Esophagus squamous epithelium (tissue), 5 donors: ENCODE data around the gene CPLX1. TPM values are rescaled to one million over a fixed set of nuclear protein-coding genes. Genes with fewer than 3 reads are reported as not detected.

Experiments
- DNase-seq: peaks from one replicate; lab custom pipeline; 2025; lab: John Stamatoyannopoulos, UW
- H3K27ac ChIP-seq, 4 donors: fragments of 200-600 bp; sonication (generic); one replicate each; pipeline ENCODE4 v1.5.1; 2016 to 2019; ENCODE audit warnings: mild to moderate bottlenecking in 1 of 4
- H3K27me3 ChIP-seq, 4 donors: fragments of 200-600 bp; sonication (generic); 1 replicate in 3 of 4; 2 replicates in 1 of 4; pipeline versions ENCODE4 v1.5.1 to v1.6.0; 2017 to 2021; ENCODE audit warnings: antibody characterized with exemption in 1 of 4
- H3K36me3 ChIP-seq, 3 donors: fragments of 200-600 bp; sonication (generic); one replicate each; pipeline ENCODE4 v1.5.1; 2016 to 2019
- H3K4me1 ChIP-seq, 3 donors: fragments of 200-600 bp; sonication (generic); one replicate each; pipeline ENCODE4 v1.5.1; 2017 to 2019
- H3K4me3 ChIP-seq, 4 donors: fragments of 200-600 bp; sonication (generic); 1 replicate in 3 of 4; 2 replicates in 1 of 4; pipeline ENCODE4 v1.5.1; 2016 to 2019; ENCODE audit warnings: mild to moderate bottlenecking in 2 of 4, moderate library complexity in 1 of 4
- H3K9me3 ChIP-seq, 3 donors: fragments of 200-600 bp; sonication (generic); one replicate each; pipeline ENCODE4 v1.5.1; 2016 to 2019
- POLR2A ChIP-seq, 4 donors: fragments of 450-650 bp; IDR thresholded peaks; one replicate each; pipeline ENCODE4 v1.6.1; 2017; ENCODE audit warnings: antibody characterized with exemption in 4 of 4, mild to moderate bottlenecking in 4 of 4, moderate library complexity in 3 of 4
- WGBS, 2 donors: methylation state at CpG; one replicate each; pipeline ENCODE4 v1.1.5; 2018; 5-methylcytosine and 5-hydroxymethylcytosine counted together
- intact Hi-C: fragments of 100-400 bp; cut with DNase I; formaldehyde crosslinking; loops from one replicate; pipeline ENCODE4 v1.15.0; 2022
- total RNA-seq, 4 donors: library from RNA; depleted of rRNA; stranded (reverse); fragments of >200 nt; gene quantifications; one replicate each; pipeline ENCODE4 v1.1.0, GENCODE V29; 2016
- TF ChIP-seq, protein P1 (sequence below), 6 experiments: fragments of 450-650 bp in 4 of 6; fragments of 200-600 bp in 2 of 6; sonication (generic) in 2 of 6; IDR thresholded peaks; one replicate each; pipeline ENCODE4 v1.5.1; 2016 to 2019; ENCODE audit warnings: antibody characterized with exemption in 6 of 6, mild to moderate bottlenecking in 4 of 6, moderate library complexity in 4 of 6
- donor health status: DM: yes; HTN: yes; CAD: no.

CPLX1 gene
- total RNA-seq, 4 donors from 2014 or later = 0.44 to 0.57 TPM; not detected in 2

DNA sequence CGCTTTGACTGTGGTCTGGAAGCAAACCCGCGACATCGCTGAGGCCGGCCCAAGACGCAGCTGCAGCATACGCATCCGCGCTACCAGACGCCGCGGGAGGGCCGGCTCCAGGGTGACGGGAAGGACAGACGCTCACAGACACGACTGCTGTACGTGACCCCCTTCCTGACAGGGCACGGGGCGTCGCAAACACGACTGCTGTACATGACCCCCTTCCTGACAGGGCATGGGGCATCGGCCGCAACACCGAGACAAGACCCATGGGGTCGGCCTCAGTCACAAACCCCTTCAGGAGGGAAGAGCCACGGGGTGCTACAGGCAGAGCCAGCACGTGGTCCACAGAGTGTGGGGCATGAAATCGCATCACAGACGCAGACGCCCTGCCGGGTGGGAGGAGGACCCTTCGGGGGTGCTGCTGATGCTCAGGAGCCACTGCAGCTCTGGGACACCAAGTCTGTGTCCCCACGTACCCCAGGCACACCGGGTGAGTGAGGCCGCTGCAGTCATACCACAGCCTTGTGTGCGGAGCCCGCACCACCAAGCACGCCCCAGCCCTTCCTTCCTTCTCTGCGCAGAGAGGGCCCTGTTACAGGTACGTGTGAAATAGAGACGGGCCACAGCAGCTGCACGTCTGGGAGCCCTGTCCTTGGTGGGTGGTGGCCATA, 38.7 kb upstream of the CPLX1 start:
- H3K9me3 ChIP-seq = no peaks in the 10 kb centered on the region
- intact Hi-C loops = no loop called here
- TF ChIP-seq, protein P1, sequence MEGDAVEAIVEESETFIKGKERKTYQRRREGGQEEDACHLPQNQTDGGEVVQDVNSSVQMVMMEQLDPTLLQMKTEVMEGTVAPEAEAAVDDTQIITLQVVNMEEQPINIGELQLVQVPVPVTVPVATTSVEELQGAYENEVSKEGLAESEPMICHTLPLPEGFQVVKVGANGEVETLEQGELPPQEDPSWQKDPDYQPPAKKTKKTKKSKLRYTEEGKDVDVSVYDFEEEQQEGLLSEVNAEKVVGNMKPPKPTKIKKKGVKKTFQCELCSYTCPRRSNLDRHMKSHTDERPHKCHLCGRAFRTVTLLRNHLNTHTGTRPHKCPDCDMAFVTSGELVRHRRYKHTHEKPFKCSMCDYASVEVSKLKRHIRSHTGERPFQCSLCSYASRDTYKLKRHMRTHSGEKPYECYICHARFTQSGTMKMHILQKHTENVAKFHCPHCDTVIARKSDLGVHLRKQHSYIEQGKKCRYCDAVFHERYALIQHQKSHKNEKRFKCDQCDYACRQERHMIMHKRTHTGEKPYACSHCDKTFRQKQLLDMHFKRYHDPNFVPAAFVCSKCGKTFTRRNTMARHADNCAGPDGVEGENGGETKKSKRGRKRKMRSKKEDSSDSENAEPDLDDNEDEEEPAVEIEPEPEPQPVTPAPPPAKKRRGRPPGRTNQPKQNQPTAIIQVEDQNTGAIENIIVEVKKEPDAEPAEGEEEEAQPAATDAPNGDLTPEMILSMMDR (IDR thresholded peaks at IDR 0.05) = no peak
- no peak for TF ChIP-seq POLR2A (IDR thresholded peaks at IDR 0.05)
- DNase-seq = no peak
- no peak overlapping the region for H3K27ac ChIP-seq
- H3K4me3 ChIP-seq = no peak overlapping the region
- no peaks in the 10 kb centered on the region for H3K27me3 ChIP-seq
- 98 to 99% methylated on average over 15 to 18 of the region's 42 CpGs for WGBS, 2 donors
- peaks cover 0 to 5% (median 0%) of the 10 kb centered on the region in 3 donors for H3K4me1 ChIP-seq
- peaks cover 38 to 99% (median 50%) of the 10 kb centered on the region in 3 donors for H3K36me3 ChIP-seq

DNA sequence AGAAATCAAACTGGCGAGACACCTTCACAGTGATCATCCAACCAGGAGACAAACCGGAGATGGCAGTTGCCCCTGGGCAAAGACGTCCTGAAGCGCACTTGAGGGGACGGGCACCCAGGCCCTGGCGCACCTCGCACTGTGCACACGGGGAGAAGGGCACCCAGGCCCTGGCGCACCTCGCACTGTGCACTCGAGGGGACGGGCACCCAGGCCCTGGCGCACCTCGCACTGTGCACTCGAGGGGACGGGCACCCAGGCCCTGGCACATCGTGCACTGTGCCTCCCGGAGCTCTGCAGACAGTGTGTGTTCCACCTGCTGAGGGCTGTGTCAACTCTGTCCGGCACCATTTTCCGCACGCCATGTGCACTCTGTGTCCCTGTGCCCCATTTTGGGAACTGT, 34.6 kb upstream of the CPLX1 start:
- WGBS, 2 donors = 94 to 96% methylated on average over 12 to 18 of the region's 21 CpGs
- Histone ChIP-seq H3K27ac (no peak overlapping the region), H3K9me3 (no peaks in the 10 kb centered on the region), H3K4me1 (no peaks in the 10 kb centered on the region), H3K4me3 (no peak overlapping the region), H3K36me3 (peaks cover 40 to 97% (median 49%) of the 10 kb centered on the region in 3 donors), H3K27me3 (no peaks in the 10 kb centered on the region)
- DNase-seq = no peak
- intact Hi-C loops = no loop called here
- TF ChIP-seq, protein P1 (IDR thresholded peaks at IDR 0.05) = no peak
- TF ChIP-seq POLR2A (IDR thresholded peaks at IDR 0.05) = no peak

DNA sequence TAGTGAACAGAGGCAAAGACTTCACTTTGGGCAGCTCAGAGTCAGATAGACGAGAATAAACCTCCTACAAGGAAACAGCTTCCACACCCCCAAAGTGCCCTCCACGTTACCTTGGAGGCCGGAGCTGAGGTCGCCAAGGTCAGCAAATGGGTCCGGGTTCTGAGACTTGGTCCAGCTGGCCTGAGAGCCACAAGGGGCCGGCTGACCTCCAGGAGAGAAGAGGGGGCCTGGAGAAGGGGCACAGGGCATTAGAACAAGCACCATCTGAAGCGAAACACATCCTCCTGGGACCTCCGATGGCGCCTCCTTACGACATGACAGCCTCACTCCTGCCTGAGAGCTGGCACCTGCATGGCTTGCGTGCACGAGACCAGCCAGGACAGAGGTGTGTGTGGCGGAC, 33.6 kb upstream of the CPLX1 start:
- WGBS, 2 donors = 90 to 93% methylated on average over 5 to 9 of the region's 13 CpGs
- intact Hi-C loops = no loop called here
- DNase-seq = no peak

DNA sequence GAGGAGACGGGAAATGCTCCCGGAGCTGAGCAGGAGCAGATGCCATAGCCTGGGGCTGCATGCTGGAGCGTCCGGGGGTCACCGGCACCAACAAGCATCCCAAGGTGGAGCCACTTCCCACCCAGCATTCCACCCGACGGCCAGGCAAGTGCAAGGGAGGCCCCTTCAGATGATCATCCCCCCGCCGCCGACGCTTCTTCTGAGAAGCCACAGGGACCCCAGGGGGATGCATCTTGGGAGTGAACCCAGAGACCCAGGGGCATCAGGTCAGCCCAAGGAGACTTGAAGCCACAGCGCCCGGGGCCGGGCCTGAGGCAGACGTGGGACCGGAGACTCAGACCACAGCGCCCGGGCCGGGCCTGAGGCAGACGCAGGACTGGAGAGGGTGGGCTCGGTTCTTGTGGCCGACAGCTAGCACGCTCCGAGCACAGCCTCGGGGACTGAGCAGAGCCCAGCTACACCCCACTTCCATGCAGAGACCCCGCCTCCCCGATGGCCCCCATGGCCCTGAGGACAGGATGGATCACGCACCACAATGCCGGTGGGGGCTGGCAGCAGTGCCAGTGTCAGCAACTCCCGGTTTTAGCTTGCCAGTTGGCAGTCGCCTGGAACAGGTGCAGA, 33.0 kb upstream of the CPLX1 start:
- Histone ChIP-seq H3K4me3 (no peak overlapping the region), H3K4me1 (no peaks in the 10 kb centered on the region), H3K27me3 (no peaks in the 10 kb centered on the region), H3K36me3 (peaks cover 33 to 97% (median 44%) of the 10 kb centered on the region in 3 donors), H3K9me3 (no peaks in the 10 kb centered on the region), H3K27ac (no peak overlapping the region)
- DNase-seq = no peak
- TF ChIP-seq, protein P1 (IDR thresholded peaks at IDR 0.05) = no peak
- no peak for TF ChIP-seq POLR2A (IDR thresholded peaks at IDR 0.05)
- intact Hi-C loops = no loop called here
- WGBS, 2 donors = 72 to 81% methylated on average over 10 to 13 of the region's 31 CpGs

More for the DNA sequence above, 33.6 kb upstream of the CPLX1 start:
- H3K9me3 ChIP-seq = no peaks in the 10 kb centered on the region
- H3K4me3 ChIP-seq = no peak overlapping the region
- peaks cover 34 to 97% (median 49%) of the 10 kb centered on the region in 3 donors for H3K36me3 ChIP-seq
- no peak for TF ChIP-seq POLR2A (IDR thresholded peaks at IDR 0.05)
- TF ChIP-seq, protein P1 (IDR thresholded peaks at IDR 0.05) = no peak
- no peaks in the 10 kb centered on the region for H3K27me3 ChIP-seq
- no peaks in the 10 kb centered on the region for H3K4me1 ChIP-seq
- H3K27ac ChIP-seq = no peak overlapping the region

DNA sequence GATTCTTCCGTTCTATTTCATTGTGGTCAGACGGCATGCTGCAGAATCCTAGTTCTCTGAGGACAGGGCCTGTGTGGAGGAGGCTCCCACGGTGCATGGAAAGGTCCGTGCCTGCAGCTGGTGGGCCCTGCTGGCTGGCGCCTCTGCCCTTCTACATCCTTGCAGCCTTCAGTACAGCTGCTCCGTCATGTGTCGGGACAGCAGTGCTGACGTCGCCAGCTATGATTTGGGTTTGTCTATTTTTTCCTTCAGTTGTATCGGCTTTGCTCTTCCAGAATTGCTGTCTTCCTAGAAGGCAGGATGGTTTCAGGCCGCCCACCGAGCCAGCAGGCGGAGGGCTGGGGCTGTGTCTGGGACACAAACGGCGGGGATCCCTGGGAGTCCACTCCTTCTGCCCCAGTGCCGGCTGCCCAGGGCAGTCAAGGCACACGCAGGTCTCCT, 32.1 kb upstream of the CPLX1 start:
- no peak overlapping the region for H3K4me3 ChIP-seq
- intact Hi-C loops = no loop called here
- no peaks in the 10 kb centered on the region for H3K9me3 ChIP-seq
- H3K27ac ChIP-seq = no peak overlapping the region
- no peak for DNase-seq
- 92 to 97% methylated on average over 6 to 14 of the region's 17 CpGs for WGBS, 2 donors
- H3K27me3 ChIP-seq = no peaks in the 10 kb centered on the region
- no peaks in the 10 kb centered on the region for H3K4me1 ChIP-seq
- peaks cover 33 to 96% (median 41%) of the 10 kb centered on the region in 3 donors for H3K36me3 ChIP-seq
- TF ChIP-seq, protein P1 (IDR thresholded peaks at IDR 0.05) = no peak
- TF ChIP-seq POLR2A (IDR thresholded peaks at IDR 0.05) = no peak
